PFSK-1 (cell line): Measurements from ENCODE around the gene EARS2.

Experiments used
- FOXP2 ChIP-seq: optimal IDR thresholded peaks from 2 replicates; pipeline ENCODE3; 2011; ENCODE audit warnings: borderline replicate concordance, control low read depth, inconsistent platforms; ENCODE audit not compliant: insufficient read depth; ENCODE audit errors: extremely low read length, extremely low read depth
- POLR2AphosphoS5 ChIP-seq: IDR thresholded peaks from 2 replicates; pipeline ENCODE4 v1.6.1; 2012; ENCODE audit warnings: low read depth, mild to moderate bottlenecking, control low read depth, low read length, moderate library complexity
- REST ChIP-seq, 2 experiments: IDR thresholded peaks; 2 replicates each; pipeline versions ENCODE4 v1.6.1 to v1.8.0; 2011 to 2012; ENCODE audit warnings: low read depth in 2 of 2, low read length in 2 of 2, control low read depth in 1 of 2, inconsistent platforms in 1 of 2, mild to moderate bottlenecking in 1 of 2, moderate library complexity in 1 of 2; ENCODE audit not compliant: insufficient read depth in 1 of 2
- SIN3A ChIP-seq: IDR thresholded peaks from 2 replicates; pipeline ENCODE4 v1.6.1; 2012; ENCODE audit warnings: mild to moderate bottlenecking, low read length, moderate library complexity, borderline replicate concordance; ENCODE audit not compliant: insufficient read depth
- TAF1 ChIP-seq: IDR thresholded peaks from 2 replicates; pipeline ENCODE4 v1.6.1; 2012; ENCODE audit warnings: low read length, control low read depth, borderline replicate concordance; ENCODE audit not compliant: insufficient read depth

- TF ChIP-seq SIN3A (no peak), POLR2AphosphoS5 (no peak), REST (IDR thresholded peaks at IDR 0.05; ENCODE audit: insufficient read depth in 1 of 2, low read depth in 2 of 2, low read length in 2 of 2) (no peak), TAF1 (no peak), FOXP2 (no peak)
These were observed 35.2 kb downstream of the EARS2 start for GRCh38 chr16:23521965-23522364.
